KMS-11 (cell line): Measurements from ENCODE around the gene LSS.

Experiments
- H2AFZ ChIP-seq: fragments of 200-600 bp; sonication (generic); 2 replicates; pipeline ENCODE4 v1.6.1; 2016; ENCODE audit warnings: antibody characterized with exemption, mixed run types, low read depth
- H3K27ac ChIP-seq: fragments of 200-600 bp; sonication (generic); 2 replicates; pipeline ENCODE4 v1.6.1; 2016; ENCODE audit warnings: mild to moderate bottlenecking, mixed run types
- H3K27me3 ChIP-seq: fragments of 200-600 bp; sonication (generic); 2 replicates; pipeline ENCODE4 v1.6.1; 2017; ENCODE audit warnings: mild to moderate bottlenecking, low read depth, mixed run types, moderate library complexity; ENCODE audit not compliant: insufficient read depth
- H3K36me3 ChIP-seq: fragments of 200-600 bp; sonication (generic); 2 replicates; pipeline ENCODE4 v1.6.1; 2017; ENCODE audit warnings: mild to moderate bottlenecking, mixed run types; ENCODE audit not compliant: insufficient read depth
- H3K4me1 ChIP-seq: fragments of 200-600 bp; sonication (generic); 2 replicates; pipeline ENCODE4 v1.6.1; 2016; ENCODE audit warnings: mild to moderate bottlenecking, low read depth, mixed run types; ENCODE audit not compliant: poor library complexity, severe bottlenecking
- H3K4me2 ChIP-seq: fragments of 200-600 bp; sonication (generic); 2 replicates; pipeline ENCODE4 v1.7.0; 2016; ENCODE audit warnings: mild to moderate bottlenecking, mixed run types
- H3K4me3 ChIP-seq: fragments of 200-600 bp; sonication (generic); IDR thresholded peaks from 2 replicates; pipeline ENCODE4 v1.6.1; 2017; ENCODE audit warnings: low read depth, low read length, mixed read lengths; ENCODE audit not compliant: insufficient read depth
- H3K79me2 ChIP-seq: fragments of 200-600 bp; sonication (generic); 2 replicates; pipeline ENCODE4 v1.6.1; 2016; ENCODE audit warnings: low read depth, mixed run types; ENCODE audit not compliant: insufficient read depth
- H3K9ac ChIP-seq: fragments of 200-600 bp; sonication (generic); 2 replicates; pipeline ENCODE4 v1.6.1; 2016; ENCODE audit warnings: mild to moderate bottlenecking, mixed run types
- H4K20me1 ChIP-seq: fragments of 200-600 bp; sonication (generic); 2 replicates; pipeline ENCODE4 v1.6.1; 2016; ENCODE audit warnings: mild to moderate bottlenecking, mixed run types; ENCODE audit not compliant: insufficient read depth
- CTCF ChIP-seq: fragments of 200-600 bp; sonication (generic); conservative IDR thresholded peaks from 2 replicates; pipeline ENCODE4 v1.6.1; 2017; ENCODE audit warnings: low read depth, mild to moderate bottlenecking, antibody characterized with exemption, low read length, moderate library complexity, mixed read lengths

Gene LSS

GRCh38 chr21:46160907-46161632 lies 67.5 kb downstream of the LSS start:
- Histone ChIP-seq H3K4me2 (no peak overlapping the region), H3K79me2 (no peaks in the 10 kb centered on the region), H3K36me3 (no peaks in the 10 kb centered on the region), H3K27me3 (no peaks in the 10 kb centered on the region), H4K20me1 (no peaks in the 10 kb centered on the region), H2AFZ (no peak overlapping the region), H3K9ac (no peak overlapping the region), H3K4me3 (no peak overlapping the region), H3K4me1 (no peaks in the 10 kb centered on the region), H3K27ac (no peak overlapping the region)
- TF ChIP-seq CTCF: no peak

GRCh38 chr21:46160657-46160906 lies 68.0 kb downstream of the LSS start:
- H3K27ac ChIP-seq: no peak overlapping the region
- no peak overlapping the region for H2AFZ ChIP-seq
- no peaks in the 10 kb centered on the region for H3K36me3 ChIP-seq
- no peaks in the 10 kb centered on the region for H3K4me1 ChIP-seq
- H3K27me3 ChIP-seq: no peaks in the 10 kb centered on the region
- no peak overlapping the region for H3K4me2 ChIP-seq
- H4K20me1 ChIP-seq: no peaks in the 10 kb centered on the region
- H3K4me3 ChIP-seq: no peak overlapping the region
- H3K79me2 ChIP-seq: no peaks in the 10 kb centered on the region
- no peak for TF ChIP-seq CTCF
- H3K9ac ChIP-seq: no peak overlapping the region

DNA sequence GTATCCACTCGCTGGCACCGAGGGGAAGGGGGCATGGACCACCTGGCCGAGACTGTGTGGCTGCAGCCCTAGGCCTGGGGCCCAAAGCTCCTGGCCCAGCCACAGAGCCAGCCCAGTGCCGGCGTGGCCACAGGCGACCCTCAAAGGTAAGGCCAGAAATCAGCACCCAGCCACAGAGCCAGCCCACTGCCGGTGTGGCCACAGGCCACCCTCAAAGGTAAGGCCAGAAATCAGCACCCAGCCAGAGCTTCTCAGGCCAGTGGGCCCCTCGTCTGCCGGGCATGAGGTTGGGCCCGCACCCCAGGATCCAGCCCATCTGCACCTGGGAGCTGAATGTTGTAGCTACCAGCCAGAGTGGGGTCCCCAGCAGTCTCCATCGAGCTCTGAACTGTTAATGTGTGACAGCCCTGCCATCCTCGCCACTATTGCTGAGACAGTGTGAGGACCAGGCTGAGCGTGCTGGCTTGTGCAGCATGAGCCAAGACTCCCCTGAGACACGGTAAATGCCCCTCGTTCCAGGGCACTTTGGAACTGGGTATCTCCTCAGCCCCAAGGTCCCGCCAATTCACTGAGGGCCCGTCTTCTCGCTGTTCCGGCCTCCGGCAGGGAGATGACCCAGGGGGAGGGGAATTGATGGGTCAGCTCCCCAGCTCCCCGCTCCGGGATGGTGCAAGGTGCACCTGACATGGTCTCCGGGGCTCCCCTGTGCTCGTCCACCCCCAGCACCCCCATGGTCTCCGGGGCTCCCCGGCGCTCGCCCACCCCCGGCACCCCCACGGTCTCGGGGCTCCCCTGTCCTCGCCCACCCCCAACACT lies 68.5 kb downstream of the LSS start:
- no peaks in the 10 kb centered on the region for H3K4me1 ChIP-seq
- no peaks in the 10 kb centered on the region for H4K20me1 ChIP-seq
- no peak overlapping the region for H3K4me2 ChIP-seq
- H3K9ac ChIP-seq: no peak overlapping the region
- no peaks in the 10 kb centered on the region for H3K79me2 ChIP-seq
- no peak for TF ChIP-seq CTCF
- H2AFZ ChIP-seq: no peak overlapping the region
- no peak overlapping the region for H3K4me3 ChIP-seq
- no peak overlapping the region for H3K27ac ChIP-seq
- H3K27me3 ChIP-seq: no peaks in the 10 kb centered on the region
- H3K36me3 ChIP-seq: no peaks in the 10 kb centered on the region

DNA sequence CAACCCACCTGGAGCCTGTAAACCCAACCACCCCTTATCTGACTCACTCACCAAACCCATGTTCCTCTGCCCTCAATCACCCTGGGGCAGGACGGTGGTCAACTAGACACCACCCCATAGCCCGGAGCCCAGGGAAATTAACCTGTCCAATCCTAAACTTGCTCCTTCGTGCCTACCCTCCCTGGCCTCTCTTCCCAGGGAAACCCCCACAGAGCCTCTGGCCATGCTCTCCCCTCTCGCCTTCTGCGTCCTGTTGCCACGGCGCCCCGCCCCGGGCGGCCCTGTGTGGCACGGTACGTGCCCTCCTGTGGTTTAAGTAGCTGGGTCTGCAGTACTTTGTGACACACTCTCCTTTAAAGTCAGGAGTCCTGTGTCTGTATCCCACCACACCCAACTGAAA lies 69.2 kb downstream of the LSS start:
- H2AFZ ChIP-seq: no peak overlapping the region
- no peak overlapping the region for H3K9ac ChIP-seq
- H3K27me3 ChIP-seq: no peaks in the 10 kb centered on the region
- no peaks in the 10 kb centered on the region for H3K4me1 ChIP-seq
- H3K27ac ChIP-seq: no peak overlapping the region
- no peak overlapping the region for H3K4me2 ChIP-seq
- no peaks in the 10 kb centered on the region for H3K36me3 ChIP-seq
- no peaks in the 10 kb centered on the region for H4K20me1 ChIP-seq
- H3K79me2 ChIP-seq: no peaks in the 10 kb centered on the region
- H3K4me3 ChIP-seq: no peak overlapping the region
- TF ChIP-seq CTCF: no peak
